Spinal cord (tissue), 10 donors: ENCODE data around the gene MACROD2. TPM values are rescaled to one million over a fixed set of nuclear protein-coding genes. Genes with fewer than 3 reads are reported as not detected.
A peak's percentile ranks its signal among the peaks of the same experiment; 100 is the strongest.

Source experiments
- DNase-seq, 6 donors: peaks; one replicate each; pipeline versions ENCODE4 v3.0.0 to v3.0.0-alpha.2; 2013 to 2015; ENCODE audit warnings: low spot score in 6 of 6, low read depth in 4 of 6
- H3K27ac ChIP-seq: one replicate; pipeline ENCODE4 v1.5.1; 2013; ENCODE audit warnings: low read depth, low read length, control low read depth
- H3K27me3 ChIP-seq: one replicate; pipeline ENCODE4 v1.6.1; 2013; ENCODE audit warnings: low read length; ENCODE audit not compliant: control insufficient read depth, insufficient read depth
- H3K36me3 ChIP-seq: one replicate; pipeline ENCODE4 v1.6.1; 2013; ENCODE audit warnings: low read length; ENCODE audit not compliant: control insufficient read depth, insufficient read depth
- H3K4me1 ChIP-seq: one replicate; pipeline ENCODE4 v1.6.1; 2013; ENCODE audit warnings: low read length; ENCODE audit not compliant: control insufficient read depth, insufficient read depth
- H3K4me3 ChIP-seq: one replicate; pipeline ENCODE4 v1.5.1; 2013; ENCODE audit warnings: low read depth, low read length, control low read depth
- H3K9me3 ChIP-seq: one replicate; pipeline ENCODE4 v1.6.1; 2013; ENCODE audit warnings: low read length; ENCODE audit not compliant: control insufficient read depth, insufficient read depth
- WGBS: methylation state at CpG from one replicate; pipeline ENCODE4 v1.1.5; 2013; ENCODE audit warnings: missing lambda C conversion rate; ENCODE audit not compliant: insufficient coverage; 5-methylcytosine and 5-hydroxymethylcytosine counted together
- polyA plus RNA-seq, 2 donors: library from polyadenylated mRNA; unstranded; fragments of 120-200 nt; gene quantifications; one replicate each; pipeline ENCODE4 v1.2.1, GENCODE V29; 2013; ENCODE audit not compliant: insufficient read length in 2 of 2
- total RNA-seq, 2 donors: library from RNA; depleted of rRNA in 1 of 2; stranded (reverse); fragments of 120-200 nt in 1 of 2; fragments of >200 nt in 1 of 2; gene quantifications; one replicate each; pipeline versions ENCODE4 v1.2.3 to v1.2.4, GENCODE V29; 2013 to 2014
- donor health status: healthy.

Gene MACROD2
- total and polyA plus RNA-seq, 4 donors, result 16.2 to 34.0 (median 23.6) TPM

- WGBS, result no CpG with 5 or more reads among the region's 1 CpG
Observed at GRCh38 chr20:14525426-14525825, 530.1 kb downstream of the MACROD2 start.

DNA sequence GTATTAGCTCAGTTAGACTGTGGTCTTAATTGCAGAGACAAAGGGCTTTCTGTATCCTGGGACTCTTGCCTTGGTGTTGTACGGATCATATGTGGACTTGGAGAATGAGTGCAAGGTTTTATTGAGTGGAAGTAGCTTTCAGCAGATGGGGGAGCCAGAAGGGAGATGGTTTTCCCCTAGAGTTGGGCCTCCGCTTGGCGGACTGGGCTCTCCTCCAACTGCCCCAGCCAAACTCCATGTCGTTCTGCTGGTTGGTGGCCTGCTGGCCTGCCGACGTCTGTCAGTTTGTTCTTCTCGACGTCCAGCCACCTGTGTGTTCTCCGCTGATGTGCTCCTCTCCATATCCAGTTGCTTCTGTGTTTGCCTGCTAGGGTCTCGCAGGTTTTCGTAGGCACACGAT is 531.6 kb downstream of the MACROD2 start:
- Histone ChIP-seq H3K27me3 (no peaks in the 10 kb centered on the region), H3K27ac (no peak overlapping the region), H3K9me3 (no peaks in the 10 kb centered on the region), H3K4me1 (no peaks in the 10 kb centered on the region), H3K4me3 (no peak overlapping the region), H3K36me3 (no peaks in the 10 kb centered on the region)
- 96% methylated on average over 8 of the region's 12 CpGs for WGBS
- DNase-seq, result no peak

More at GRCh38 chr20:14525426-14525825, 530.1 kb downstream of the MACROD2 start:
- no peaks in the 10 kb centered on the region for H3K9me3 ChIP-seq
- no peaks in the 10 kb centered on the region for H3K27me3 ChIP-seq
- H3K4me1 ChIP-seq, result no peaks in the 10 kb centered on the region
- DNase-seq, result peak in 1 of 6 donors; percentile 22
- H3K27ac ChIP-seq, result no peak overlapping the region
- H3K36me3 ChIP-seq, result no peaks in the 10 kb centered on the region
- no peak overlapping the region for H3K4me3 ChIP-seq

DNA sequence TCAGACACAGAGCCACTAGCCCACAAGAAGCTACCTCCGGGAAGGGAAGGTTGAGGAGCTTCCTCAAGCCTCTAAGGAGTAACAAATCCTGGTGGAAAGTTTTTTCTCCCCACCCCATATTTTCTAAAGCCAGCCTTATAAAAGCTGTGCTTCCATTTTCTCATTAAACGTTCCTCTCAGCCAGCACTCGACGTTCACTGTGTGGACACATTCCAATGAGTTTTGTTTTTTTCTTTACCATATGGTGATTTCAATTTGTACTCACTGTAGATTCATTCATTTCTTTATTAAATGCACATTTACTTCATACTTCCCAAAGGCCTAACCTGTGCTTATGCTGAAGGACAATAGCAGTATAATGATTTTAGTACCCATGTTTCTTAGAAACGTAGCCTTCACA is 536.5 kb downstream of the MACROD2 start:
- no CpG with 5 or more reads among the region's 5 CpGs for WGBS
- DNase-seq, result peak in 1 of 6 donors; percentile 65
- Histone ChIP-seq H3K36me3 (no peaks in the 10 kb centered on the region), H3K27ac (no peak overlapping the region), H3K4me3 (no peak overlapping the region), H3K9me3 (no peaks in the 10 kb centered on the region), H3K4me1 (no peaks in the 10 kb centered on the region), H3K27me3 (no peaks in the 10 kb centered on the region)

DNA sequence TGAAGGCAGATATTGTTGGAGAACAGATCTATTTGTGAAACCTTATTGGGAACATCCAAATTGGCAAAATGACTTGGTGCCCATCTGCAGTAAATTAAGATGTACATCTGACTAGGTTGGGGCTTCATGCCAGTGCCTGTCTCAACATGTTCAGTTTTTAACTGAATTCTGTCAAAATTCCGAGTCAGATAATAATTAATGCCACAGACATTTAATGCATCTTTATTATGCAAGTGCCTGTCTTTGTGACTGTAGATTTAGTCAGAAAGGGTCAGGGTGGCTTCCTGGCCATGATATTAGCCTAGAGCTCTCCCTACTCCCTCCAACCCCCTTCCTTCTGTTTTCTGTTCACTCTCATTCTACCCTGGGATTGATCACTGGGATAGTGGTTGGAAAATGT is 541.4 kb downstream of the MACROD2 start:
- DNase-seq, result peak in 1 of 6 donors; percentile 73
- Histone ChIP-seq H3K36me3 (no peaks in the 10 kb centered on the region), H3K9me3 (no peaks in the 10 kb centered on the region), H3K4me1 (no peaks in the 10 kb centered on the region), H3K27ac (no peak overlapping the region), H3K4me3 (no peak overlapping the region), H3K27me3 (no peaks in the 10 kb centered on the region)
- no CpG with 5 or more reads among the region's 1 CpG for WGBS

DNA sequence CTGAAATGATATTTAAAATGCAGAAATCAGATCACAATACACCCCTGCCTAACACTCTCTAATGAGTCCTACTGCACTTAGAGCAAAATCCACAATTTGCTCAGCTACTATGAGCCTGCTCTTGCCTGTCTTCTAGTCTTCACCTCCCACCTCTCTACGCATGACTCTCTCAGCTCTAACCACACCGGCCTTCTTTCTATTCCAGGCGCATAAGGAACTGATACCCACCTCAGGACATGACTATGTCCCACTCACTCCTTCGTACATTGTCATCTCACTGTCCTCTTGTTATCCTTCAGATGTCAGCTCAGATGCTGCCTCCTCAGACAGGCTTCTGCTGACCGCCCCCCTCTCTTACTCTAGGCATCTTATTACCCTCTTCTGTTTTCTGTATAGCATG is 543.1 kb downstream of the MACROD2 start:
- DNase-seq, result no peak
- Histone ChIP-seq H3K4me3 (no peak overlapping the region), H3K36me3 (no peaks in the 10 kb centered on the region), H3K27me3 (no peaks in the 10 kb centered on the region), H3K27ac (no peak overlapping the region), H3K9me3 (no peaks in the 10 kb centered on the region), H3K4me1 (no peaks in the 10 kb centered on the region)
- 87% methylated on average over 5 of the region's 5 CpGs for WGBS

DNA sequence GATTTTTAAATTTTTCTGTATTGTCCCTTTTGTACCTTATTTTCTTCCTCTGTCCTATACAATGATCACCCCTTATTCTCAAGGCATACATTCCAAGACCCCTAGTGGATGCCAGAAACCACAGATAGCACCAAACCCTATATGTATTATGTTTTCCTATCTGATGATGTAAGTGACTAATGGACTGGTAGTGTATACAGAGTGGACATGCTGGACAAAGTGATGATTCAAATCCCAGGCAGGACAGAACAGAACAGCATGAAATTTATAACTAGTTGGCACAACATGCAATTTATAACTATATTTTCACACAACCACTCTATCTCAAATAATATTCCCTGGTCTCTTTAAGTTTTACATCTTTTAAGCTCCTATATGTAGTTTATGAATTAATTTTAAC is 547.7 kb downstream of the MACROD2 start:
- H3K36me3 ChIP-seq, result no peaks in the 10 kb centered on the region
- H3K4me1 ChIP-seq, result no peaks in the 10 kb centered on the region
- H3K9me3 ChIP-seq, result no peaks in the 10 kb centered on the region
- H3K27me3 ChIP-seq, result no peaks in the 10 kb centered on the region
- H3K4me3 ChIP-seq, result no peak overlapping the region
- DNase-seq, result no peak
- H3K27ac ChIP-seq, result no peak overlapping the region

- Histone ChIP-seq H3K4me1 (no peaks in the 10 kb centered on the region), H3K27ac (no peak overlapping the region), H3K36me3 (no peaks in the 10 kb centered on the region), H3K9me3 (no peaks in the 10 kb centered on the region), H3K4me3 (no peak overlapping the region), H3K27me3 (no peaks in the 10 kb centered on the region)
- WGBS, result 50% methylated on average over 1 of the region's 3 CpGs
- DNase-seq, result peak in 2 of 6 donors; percentile 12 to 27
Observed at GRCh38 chr20:14544688-14545087, 549.4 kb downstream of the MACROD2 start.

- Histone ChIP-seq H3K4me3 (no peak overlapping the region), H3K27ac (no peak overlapping the region), H3K27me3 (no peaks in the 10 kb centered on the region), H3K9me3 (no peaks in the 10 kb centered on the region), H3K36me3 (no peaks in the 10 kb centered on the region), H3K4me1 (no peaks in the 10 kb centered on the region)
- DNase-seq, result no peak
Observed at GRCh38 chr20:14550655-14551054, 555.3 kb downstream of the MACROD2 start.

DNA sequence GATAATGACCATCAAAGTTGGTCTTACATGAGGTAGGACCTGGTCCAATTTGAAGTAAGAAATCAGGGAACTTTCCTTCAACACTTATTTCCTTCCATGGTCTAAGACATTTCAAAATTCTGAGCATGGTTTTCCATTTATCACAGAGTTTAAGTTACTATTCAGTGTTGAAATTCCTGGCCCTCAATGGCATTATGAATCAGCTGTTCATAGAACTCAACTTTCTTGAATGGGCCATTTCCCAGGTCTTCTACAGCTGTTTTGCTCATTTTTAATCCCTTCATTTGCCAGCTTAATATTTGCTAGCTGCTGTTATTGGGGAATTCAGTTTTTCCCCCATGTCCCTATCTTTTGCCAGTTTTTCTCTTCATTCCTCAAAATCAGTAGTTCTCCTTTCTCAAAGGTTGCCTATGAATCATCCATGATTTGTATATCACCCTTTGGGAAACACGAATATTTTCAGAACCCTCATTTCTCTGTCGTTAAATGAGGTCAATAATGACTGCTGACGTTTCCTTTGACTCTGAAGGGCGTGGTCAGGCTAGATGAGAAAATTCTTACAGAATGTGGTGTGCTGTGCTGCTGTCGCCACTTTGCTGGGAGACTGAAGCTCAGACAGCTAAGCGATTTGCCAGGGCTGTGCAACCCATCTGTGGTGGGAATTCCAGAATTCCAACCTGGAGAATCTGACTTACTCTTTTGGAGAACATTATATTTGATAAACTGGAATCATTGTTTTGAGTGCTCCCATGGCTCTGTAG is 558.6 kb downstream of the MACROD2 start:
- Histone ChIP-seq H3K27me3 (no peaks in the 10 kb centered on the region), H3K27ac (no peak overlapping the region), H3K4me1 (no peaks in the 10 kb centered on the region), H3K36me3 (no peaks in the 10 kb centered on the region), H3K4me3 (no peak overlapping the region), H3K9me3 (no peaks in the 10 kb centered on the region)
- WGBS, result 76% methylated on average over 6 of the region's 6 CpGs
- no peak for DNase-seq

DNA sequence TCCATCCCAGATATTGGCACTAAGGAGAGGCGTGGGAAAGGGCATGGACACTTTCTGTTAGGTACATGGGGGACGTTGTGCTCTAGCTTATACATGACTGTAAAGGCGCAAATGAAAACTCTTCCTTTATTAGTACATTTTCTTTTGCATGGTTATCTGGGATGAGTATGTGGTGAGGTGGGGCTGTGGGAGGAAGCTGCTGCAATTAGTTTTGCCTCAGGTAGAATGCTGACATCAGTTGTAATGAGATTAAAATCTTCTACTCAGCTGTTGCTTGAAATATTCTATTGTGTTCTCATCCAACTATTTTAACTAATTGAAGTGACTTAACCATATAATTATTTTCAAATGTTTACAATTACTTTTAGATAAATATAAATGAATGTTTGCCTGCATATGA is 560.4 kb downstream of the MACROD2 start:
- Histone ChIP-seq H3K27ac (no peak overlapping the region), H3K4me1 (no peaks in the 10 kb centered on the region), H3K36me3 (no peaks in the 10 kb centered on the region), H3K4me3 (no peak overlapping the region), H3K27me3 (no peaks in the 10 kb centered on the region), H3K9me3 (no peaks in the 10 kb centered on the region)
- no peak for DNase-seq
- no CpG with 5 or more reads among the region's 3 CpGs for WGBS
